HL-60/S4 treated with retinoic acid at 250 ng/mL for 4 days and 3 days (cell line): ENCODE results near the gene LIN37.

Experiments used
- in situ Hi-C: fragments of 300-500 bp; cut with MboI; formaldehyde crosslinking; loops from 2 replicates; pipeline ENCODE4 v1.7.0; 2022; ENCODE audit warnings: low sequenced_read_pairs

Gene LIN37

GRCh38 chr19:35751839-35752745 is 3.7 kb downstream of the LIN37 start:
- in situ Hi-C loops = no loop called here

- in situ Hi-C loops = no loop called here
Observed at GRCh38 chr19:35752746-35753350, 4.5 kb downstream of the LIN37 start.

GRCh38 chr19:35753634-35754369 is 5.4 kb downstream of the LIN37 start:
- in situ Hi-C loops = no loop called here

- in situ Hi-C loops = no loop called here
Observed at GRCh38 chr19:35754370-35755130, 6.2 kb downstream of the LIN37 start.

GRCh38 chr19:35755131-35755549 is 6.8 kb downstream of the LIN37 start:
- in situ Hi-C loops = no loop called here

GRCh38 chr19:35755550-35756376 is 7.4 kb downstream of the LIN37 start:
- in situ Hi-C loops = no loop called here

GRCh38 chr19:35756377-35757230 is 8.2 kb downstream of the LIN37 start, which contains the start of gene HSPB6:
TSS of gene HSPB6 (minus strand) at chr19:35757029. CDS start at chr19:35757008, 21 bp downstream.
- in situ Hi-C loops = no loop called here

GRCh38 chr19:35757231-35757748 is 8.9 kb downstream of the LIN37 start:
- in situ Hi-C loops = no loop called here

DNA sequence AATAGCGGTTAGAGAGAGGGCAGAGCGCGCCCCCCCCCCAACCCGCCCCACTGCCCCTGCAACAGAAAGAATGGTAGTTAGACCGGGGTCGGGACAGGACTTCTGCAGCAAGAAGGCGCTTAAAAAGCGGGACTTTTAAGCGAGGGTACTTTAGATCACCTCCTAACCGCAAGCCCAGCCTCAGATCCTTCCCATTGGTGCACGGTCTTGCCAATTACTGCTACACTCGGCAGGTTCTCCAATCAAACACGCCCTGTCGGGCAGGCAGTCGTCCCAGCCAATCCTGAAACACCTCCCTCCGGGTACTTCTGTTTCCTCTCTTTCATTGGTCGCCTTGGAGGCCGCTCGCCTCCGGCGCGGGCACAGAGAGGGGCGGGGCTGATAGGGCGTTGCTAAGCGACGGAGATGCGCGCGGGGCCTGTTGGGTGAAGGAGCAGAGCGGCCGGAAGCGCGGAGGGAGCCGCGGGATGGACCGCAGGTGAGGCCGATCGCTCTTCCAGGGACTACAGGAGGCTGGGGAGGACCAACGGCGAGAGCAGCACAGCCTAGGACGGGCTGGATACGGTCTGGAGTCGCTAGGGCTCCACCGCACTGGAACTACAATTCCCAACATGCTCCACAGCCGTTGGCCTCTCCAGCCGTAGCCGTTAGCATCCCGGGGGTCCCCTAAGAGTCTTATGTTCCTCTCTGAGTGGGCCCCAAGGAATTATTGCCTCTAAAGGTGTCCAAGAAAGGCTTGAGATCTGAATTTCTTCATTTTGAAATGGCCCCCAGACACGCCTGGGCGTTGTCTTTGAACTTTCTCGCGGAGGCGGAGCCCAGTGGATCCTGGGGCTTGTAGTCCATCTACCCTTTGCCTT is 9.6 kb downstream of the LIN37 start, which contains the start of gene PROSER3:
Gene PROSER3 (plus strand): TSS at position 428 of the 860 bp plus-strand sequence. CDS start 40 bp downstream, at position 468.
- in situ Hi-C loops = no loop called here

GRCh38 chr19:35759697-35760096 is 11.3 kb downstream of the LIN37 start:
- in situ Hi-C loops = no loop called here

DNA sequence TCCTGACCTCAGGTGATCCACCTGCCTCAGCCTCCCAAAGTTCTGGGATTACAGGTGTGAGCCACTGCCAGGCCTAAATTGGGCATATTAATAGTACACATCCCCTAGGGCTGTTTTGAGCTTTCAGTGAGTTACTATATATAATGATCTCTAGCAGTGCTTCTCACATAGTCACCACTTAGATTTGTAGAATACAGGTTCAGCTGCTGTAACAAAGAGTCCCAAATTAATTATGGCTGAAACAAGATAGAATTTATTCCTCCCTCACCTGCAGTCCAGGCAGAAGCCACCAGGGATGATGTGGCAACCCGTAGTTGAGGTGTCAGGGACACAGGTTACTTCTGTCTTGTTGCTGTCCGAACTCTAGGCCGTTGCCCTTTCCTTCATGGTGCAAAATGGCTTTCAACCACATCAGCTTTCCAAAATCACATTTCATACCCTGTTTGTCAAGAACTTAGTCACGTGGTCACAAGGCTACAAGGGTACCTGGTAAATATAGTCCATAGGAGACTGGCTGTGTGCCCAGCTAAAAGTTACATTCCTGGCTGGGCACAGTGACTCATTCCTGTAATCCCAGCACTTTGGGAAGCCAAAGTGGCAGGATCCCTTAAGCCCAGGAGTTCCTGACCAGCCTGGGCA is 12.5 kb downstream of the LIN37 start:
- in situ Hi-C loops = no loop called here

DNA sequence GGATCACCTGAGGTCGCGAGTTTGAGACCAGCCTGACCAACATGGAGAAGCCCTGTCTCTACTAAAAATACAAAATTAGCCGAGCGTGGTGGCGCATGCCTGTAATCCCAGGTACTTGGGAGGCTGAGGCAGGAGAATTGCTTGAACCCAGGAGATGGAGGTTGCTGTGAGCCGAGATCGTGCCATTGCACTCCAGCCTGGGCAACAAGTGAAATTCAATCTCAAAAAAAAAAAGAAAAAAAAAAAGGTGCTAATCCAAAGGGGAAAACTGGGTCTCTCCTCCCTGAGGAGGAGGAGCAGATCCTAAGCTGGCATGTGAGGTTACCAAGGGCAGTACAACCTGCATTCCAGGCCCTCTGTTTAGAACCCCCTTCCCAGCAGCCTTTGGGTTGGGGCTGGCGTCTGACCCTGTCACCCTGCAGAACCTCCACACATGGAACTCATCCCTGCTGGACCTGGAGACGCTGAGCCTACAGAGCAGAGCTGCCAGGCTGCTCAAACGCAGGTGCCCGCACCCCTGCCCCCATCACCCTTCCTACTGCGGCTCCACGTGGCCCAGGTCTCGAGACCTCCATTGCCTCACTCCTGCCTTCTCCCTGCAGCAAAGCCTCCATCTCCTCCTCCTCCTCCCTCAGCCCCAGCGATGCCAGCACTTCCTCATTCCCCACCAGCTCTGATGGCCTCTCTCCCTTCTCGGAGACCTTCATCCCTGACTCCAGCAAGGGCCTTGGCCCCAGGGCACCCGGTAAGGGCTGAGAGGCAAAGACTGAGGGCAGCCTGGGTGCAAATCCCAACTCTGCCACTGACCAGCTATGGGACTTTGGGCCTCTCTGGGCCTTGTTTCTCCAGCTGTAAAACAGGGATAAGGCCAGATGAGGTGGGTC is 16.3 kb downstream of the LIN37 start:
- in situ Hi-C loops = no loop called here

DNA sequence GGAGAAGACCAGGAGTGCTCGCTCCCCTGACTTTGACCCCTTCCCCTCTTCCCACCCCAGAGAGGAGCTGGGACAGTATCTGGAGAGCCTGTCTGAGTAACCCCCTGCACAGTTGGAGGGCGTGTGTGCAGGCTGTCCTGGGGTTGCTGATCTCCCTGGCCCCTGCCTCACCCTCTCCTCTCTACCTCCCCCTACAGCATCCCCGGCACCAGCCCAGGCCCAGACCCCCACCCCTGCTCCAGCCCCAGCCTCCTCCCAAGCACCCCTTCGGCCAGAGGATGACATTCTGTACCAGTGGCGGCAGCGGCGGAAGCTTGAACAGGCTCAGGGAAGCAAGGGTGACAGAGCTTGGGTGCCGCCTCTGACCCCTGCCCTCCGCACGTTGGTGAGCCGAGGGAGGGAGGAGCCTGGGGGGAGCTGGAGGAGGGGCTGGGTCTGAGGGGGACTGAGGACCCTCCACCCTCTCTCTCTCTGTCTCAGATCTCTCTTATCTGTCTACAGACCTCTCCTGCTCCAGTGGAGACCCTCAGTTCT is 18.3 kb downstream of the LIN37 start:
- in situ Hi-C loops = no loop called here

GRCh38 chr19:35767288-35768081 is 19.1 kb downstream of the LIN37 start:
- in situ Hi-C loops = no loop called here

- in situ Hi-C loops = no loop called here
Observed at GRCh38 chr19:35768082-35768421, 19.7 kb downstream of the LIN37 start.
